Iris pigment epithelial cell (primary cell): Measurements from ENCODE around the gene SFI1.

Experiments
- DNase-seq: peaks from one replicate; pipeline ENCODE4 v3.0.0-alpha.2; 2011; ENCODE audit warnings: low read depth

The SFI1 gene

GRCh38 chr22:31544481-31545480 lies 48.4 kb downstream of the SFI1 start:
- DNase-seq: no peak

- DNase-seq: no peak
Measured at GRCh38 chr22:31550871-31551370, 54.6 kb downstream of the SFI1 start.

- peak; percentile 51 for DNase-seq
Measured at GRCh38 chr22:31556627-31557203, 60.4 kb downstream of the SFI1 start.

- DNase-seq: peak; percentile 70
Measured at GRCh38 chr22:31558546-31558945, 62.2 kb downstream of the SFI1 start.

GRCh38 chr22:31561238-31561887 lies 65.0 kb downstream of the SFI1 start:
- DNase-seq: peak; percentile 87

- no peak for DNase-seq
Measured at GRCh38 chr22:31561970-31562369, 65.6 kb downstream of the SFI1 start.

GRCh38 chr22:31566484-31566883 lies 70.1 kb downstream of the SFI1 start:
- DNase-seq: peak; percentile 69

GRCh38 chr22:31567196-31567595 lies 70.9 kb downstream of the SFI1 start:
- no peak for DNase-seq

GRCh38 chr22:31567702-31568101 lies 71.4 kb downstream of the SFI1 start:
- no peak for DNase-seq

GRCh38 chr22:31569126-31569525 lies 72.8 kb downstream of the SFI1 start:
- no peak for DNase-seq

- DNase-seq: no peak
Measured at GRCh38 chr22:31572939-31573338, 76.6 kb downstream of the SFI1 start.

- no peak for DNase-seq
Measured at GRCh38 chr22:31574055-31574670, 77.8 kb downstream of the SFI1 start.

GRCh38 chr22:31575190-31575589 lies 78.9 kb downstream of the SFI1 start:
- DNase-seq: no peak

- no peak for DNase-seq
Measured at GRCh38 chr22:31577711-31578110, 81.4 kb downstream of the SFI1 start.

- DNase-seq: no peak
Measured at GRCh38 chr22:31578171-31578570, 81.8 kb downstream of the SFI1 start.

GRCh38 chr22:31579835-31580242 lies 83.5 kb downstream of the SFI1 start:
- no peak for DNase-seq

GRCh38 chr22:31583861-31584485 lies 87.6 kb downstream of the SFI1 start:
- peak; percentile 68 for DNase-seq

GRCh38 chr22:31584804-31585160 lies 88.4 kb downstream of the SFI1 start:
- DNase-seq: no peak

- peak; percentile 92 for DNase-seq
Measured at GRCh38 chr22:31585161-31585859, 89.0 kb downstream of the SFI1 start.

- peak; percentile 99 for DNase-seq
Measured at GRCh38 chr22:31586137-31586920, 90.0 kb downstream of the SFI1 start.
